ENCODE results near the gene MTA3.

DNA sequence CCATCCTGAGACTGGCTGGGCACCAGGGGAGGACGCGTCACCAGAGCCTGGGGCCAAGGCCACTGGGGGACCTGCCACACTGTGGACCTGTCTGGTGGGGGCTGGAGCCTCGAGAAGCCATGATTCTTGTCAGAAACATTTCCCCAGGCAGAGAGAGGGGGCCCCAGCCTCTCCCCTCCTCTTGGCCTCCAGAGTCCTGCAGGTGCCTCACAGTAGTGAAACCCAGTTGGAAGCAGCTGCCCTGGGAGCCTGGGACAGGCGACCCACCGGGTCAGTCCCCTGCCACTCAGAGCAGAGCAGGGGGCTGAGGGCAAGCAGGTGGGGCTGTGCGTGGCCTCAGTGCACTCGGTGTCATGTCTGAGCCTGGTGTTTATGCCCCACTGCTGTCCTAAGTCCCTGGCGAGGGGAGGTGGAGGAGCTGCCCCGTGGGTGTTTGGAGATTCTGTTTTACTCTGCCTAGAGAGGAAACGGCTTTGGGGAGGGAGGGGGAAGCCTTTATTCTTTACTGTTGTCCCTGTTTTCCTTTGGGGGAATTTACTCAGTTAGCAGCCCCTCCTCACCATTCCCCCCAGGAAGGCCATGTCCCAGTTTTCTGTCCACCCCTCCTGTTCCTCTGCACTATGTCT, 187.8 kb downstream of the MTA3 start:
- TF ChIP-seq, protein P1, sequence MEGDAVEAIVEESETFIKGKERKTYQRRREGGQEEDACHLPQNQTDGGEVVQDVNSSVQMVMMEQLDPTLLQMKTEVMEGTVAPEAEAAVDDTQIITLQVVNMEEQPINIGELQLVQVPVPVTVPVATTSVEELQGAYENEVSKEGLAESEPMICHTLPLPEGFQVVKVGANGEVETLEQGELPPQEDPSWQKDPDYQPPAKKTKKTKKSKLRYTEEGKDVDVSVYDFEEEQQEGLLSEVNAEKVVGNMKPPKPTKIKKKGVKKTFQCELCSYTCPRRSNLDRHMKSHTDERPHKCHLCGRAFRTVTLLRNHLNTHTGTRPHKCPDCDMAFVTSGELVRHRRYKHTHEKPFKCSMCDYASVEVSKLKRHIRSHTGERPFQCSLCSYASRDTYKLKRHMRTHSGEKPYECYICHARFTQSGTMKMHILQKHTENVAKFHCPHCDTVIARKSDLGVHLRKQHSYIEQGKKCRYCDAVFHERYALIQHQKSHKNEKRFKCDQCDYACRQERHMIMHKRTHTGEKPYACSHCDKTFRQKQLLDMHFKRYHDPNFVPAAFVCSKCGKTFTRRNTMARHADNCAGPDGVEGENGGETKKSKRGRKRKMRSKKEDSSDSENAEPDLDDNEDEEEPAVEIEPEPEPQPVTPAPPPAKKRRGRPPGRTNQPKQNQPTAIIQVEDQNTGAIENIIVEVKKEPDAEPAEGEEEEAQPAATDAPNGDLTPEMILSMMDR (IDR thresholded peaks at IDR 0.05): no peak
- TF ChIP-seq POLR2A (IDR thresholded peaks at IDR 0.05): no peak
